Measurements from ENCODE around the gene ZDHHC18. TPM values are rescaled to one million over a fixed set of nuclear protein-coding genes. Genes with fewer than 3 reads are reported as not detected.
"Not testable (repeated sequence)": the region's sequence is repeated elsewhere in the genome, so short reads cannot be mapped to it uniquely, and the experiment has no call there.

Gene ZDHHC18
- total RNA-seq, 1 donor from 2014 or later = 30.4 TPM

GRCh38 chr1:26831546-26832248 lies 5.2 kb downstream of the ZDHHC18 start:
- Histone ChIP-seq H3K79me2 (ENCODE audit: low read depth) (peaks cover 51% of the 10 kb centered on the region), H3K4me1 (peaks cover 23% of the 10 kb centered on the region), H3K9ac (no peak overlapping the region), H3K9me3 (ENCODE audit: low read depth) (no peaks in the 10 kb centered on the region), H3F3A (ENCODE audit: low read depth) (peaks cover 23% of the 10 kb centered on the region), H3K36me3 (no peaks in the 10 kb centered on the region), H3K27me3 (no peaks in the 10 kb centered on the region), H3K27ac (no peak overlapping the region), H4K20me1 (ENCODE audit: low read depth) (peaks cover 61% of the 10 kb centered on the region), H2AFZ (replicated peaks) (no peak overlapping the region), H3K4me2 (no peak overlapping the region), H3K4me3 (no peak overlapping the region)
- DNase-seq (ENCODE audit: low spot score) = no peak
- Mint-ChIP-seq H3K4me3 (no peak overlapping the region), H3K27ac (no peak overlapping the region), H3K36me3 (peaks cover 27% of the 10 kb centered on the region), H3K27me3 (ENCODE audit: insufficient read depth, low read depth) (peaks cover 10% of the 10 kb centered on the region), H3K4me1 (peaks cover 36% of the 10 kb centered on the region), H3K9me3 (no peaks in the 10 kb centered on the region)
- TF ChIP-seq EZH2phosphoT487 (IDR thresholded peaks at IDR 0.05) = no peak
- TF ChIP-seq EZH2 (IDR thresholded peaks at IDR 0.05) = no peak
- TF ChIP-seq, protein P1, sequence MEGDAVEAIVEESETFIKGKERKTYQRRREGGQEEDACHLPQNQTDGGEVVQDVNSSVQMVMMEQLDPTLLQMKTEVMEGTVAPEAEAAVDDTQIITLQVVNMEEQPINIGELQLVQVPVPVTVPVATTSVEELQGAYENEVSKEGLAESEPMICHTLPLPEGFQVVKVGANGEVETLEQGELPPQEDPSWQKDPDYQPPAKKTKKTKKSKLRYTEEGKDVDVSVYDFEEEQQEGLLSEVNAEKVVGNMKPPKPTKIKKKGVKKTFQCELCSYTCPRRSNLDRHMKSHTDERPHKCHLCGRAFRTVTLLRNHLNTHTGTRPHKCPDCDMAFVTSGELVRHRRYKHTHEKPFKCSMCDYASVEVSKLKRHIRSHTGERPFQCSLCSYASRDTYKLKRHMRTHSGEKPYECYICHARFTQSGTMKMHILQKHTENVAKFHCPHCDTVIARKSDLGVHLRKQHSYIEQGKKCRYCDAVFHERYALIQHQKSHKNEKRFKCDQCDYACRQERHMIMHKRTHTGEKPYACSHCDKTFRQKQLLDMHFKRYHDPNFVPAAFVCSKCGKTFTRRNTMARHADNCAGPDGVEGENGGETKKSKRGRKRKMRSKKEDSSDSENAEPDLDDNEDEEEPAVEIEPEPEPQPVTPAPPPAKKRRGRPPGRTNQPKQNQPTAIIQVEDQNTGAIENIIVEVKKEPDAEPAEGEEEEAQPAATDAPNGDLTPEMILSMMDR (IDR thresholded peaks at IDR 0.05) = no peak

GRCh38 chr1:26832249-26832960 lies 5.9 kb downstream of the ZDHHC18 start:
- peaks cover 45% of the 10 kb centered on the region for H3K79me2 ChIP-seq (ENCODE audit: low read depth)
- H3K36me3 ChIP-seq = no peaks in the 10 kb centered on the region
- Mint-ChIP-seq H3K27me3 (ENCODE audit: insufficient read depth, low read depth) (peaks cover 9% of the 10 kb centered on the region), H3K4me1 (peaks cover 34% of the 10 kb centered on the region), H3K27ac (no peak overlapping the region), H3K36me3 (peaks cover 27% of the 10 kb centered on the region), H3K4me3 (no peak overlapping the region), H3K9me3 (no peaks in the 10 kb centered on the region)
- no peak overlapping the region for H2AFZ ChIP-seq (replicated peaks)
- TF ChIP-seq EZH2phosphoT487 (IDR thresholded peaks at IDR 0.05) (no peak), EZH2 (IDR thresholded peaks at IDR 0.05) (no peak)
- TF ChIP-seq, protein P1 (IDR thresholded peaks at IDR 0.05) = no peak
- H3K4me3 ChIP-seq = no peak overlapping the region
- H3K9me3 ChIP-seq (ENCODE audit: low read depth) = no peaks in the 10 kb centered on the region
- DNase-seq (ENCODE audit: low spot score) = no peak
- H3K27ac ChIP-seq = no peak overlapping the region
- peaks cover 21% of the 10 kb centered on the region for H3F3A ChIP-seq (ENCODE audit: low read depth)
- no peaks in the 10 kb centered on the region for H3K27me3 ChIP-seq
- H3K4me2 ChIP-seq = no peak overlapping the region
- H3K9ac ChIP-seq = no peak overlapping the region
- peaks cover 58% of the 10 kb centered on the region for H4K20me1 ChIP-seq (ENCODE audit: low read depth)
- H3K4me1 ChIP-seq = peaks cover 21% of the 10 kb centered on the region

DNA sequence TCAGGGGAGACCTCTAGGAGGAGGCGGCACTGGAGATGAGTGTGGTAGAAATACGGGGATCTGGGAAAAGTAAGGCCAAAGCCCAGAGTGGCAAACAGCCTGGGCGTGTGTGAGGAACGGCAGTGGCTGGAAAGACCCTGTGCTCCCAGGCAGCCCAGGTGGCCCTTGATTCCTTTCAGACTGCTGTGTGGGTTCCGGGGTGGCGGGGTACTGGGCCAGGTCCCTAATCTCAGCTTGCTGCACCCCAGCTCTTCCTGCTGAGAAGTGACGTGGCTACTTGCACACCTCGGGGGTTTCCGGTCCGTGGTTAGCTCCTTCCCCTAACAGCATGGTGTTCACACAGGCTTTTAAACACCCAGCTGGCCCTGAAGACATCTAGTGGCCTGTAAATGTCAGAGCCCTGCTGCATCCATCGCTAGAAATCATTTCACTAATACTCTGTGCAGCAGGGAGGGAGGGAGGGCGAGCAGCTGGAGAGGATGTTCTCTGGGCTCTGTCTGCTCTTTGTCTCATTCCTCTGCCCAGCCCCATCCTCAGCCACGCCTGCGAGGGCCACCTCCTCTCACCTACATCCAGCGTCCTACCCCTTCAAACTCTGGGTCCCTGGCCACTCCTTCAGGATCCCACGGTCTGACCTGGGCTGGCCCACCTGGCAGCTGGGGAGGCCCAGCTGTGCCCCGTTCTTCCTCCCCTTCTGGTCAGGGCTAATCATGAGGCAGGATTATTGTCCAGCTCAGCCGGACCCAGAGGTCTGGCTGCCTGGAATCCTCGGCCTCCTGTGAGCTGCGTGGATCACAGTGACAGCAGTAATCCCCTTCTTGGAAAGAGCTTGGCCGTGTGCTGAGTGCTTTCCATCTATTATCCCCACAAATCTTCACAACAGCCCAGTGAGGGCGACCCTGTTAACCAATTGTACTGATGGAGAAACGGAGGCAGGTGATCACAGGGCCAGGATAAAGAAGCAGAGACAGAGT lies 7.2 kb downstream of the ZDHHC18 start:
- TF ChIP-seq EZH2 (IDR thresholded peaks at IDR 0.05) (no peak), EZH2phosphoT487 (IDR thresholded peaks at IDR 0.05) (no peak)
- TF ChIP-seq, protein P1 (IDR thresholded peaks at IDR 0.05) = no peak
- H3K36me3 Mint-ChIP-seq = peaks cover 27% of the 10 kb centered on the region
- peak overlapping the region; percentile 47 for H3K4me3 Mint-ChIP-seq
- Histone ChIP-seq H3F3A (ENCODE audit: low read depth) (peaks cover 12% of the 10 kb centered on the region), H3K27ac (peak overlapping the region; percentile 41), H2AFZ (replicated peaks) (no peak overlapping the region), H3K27me3 (no peaks in the 10 kb centered on the region), H3K4me1 (peaks cover 8% of the 10 kb centered on the region), H3K9me3 (ENCODE audit: low read depth) (no peaks in the 10 kb centered on the region), H3K9ac (no peak overlapping the region), H3K4me2 (no peak overlapping the region), H3K79me2 (ENCODE audit: low read depth) (peaks cover 32% of the 10 kb centered on the region), H3K36me3 (no peaks in the 10 kb centered on the region), H4K20me1 (ENCODE audit: low read depth) (peaks cover 46% of the 10 kb centered on the region), H3K4me3 (no peak overlapping the region)
- peak; percentile 65 for DNase-seq (ENCODE audit: low spot score)
- H3K27ac Mint-ChIP-seq = peak overlapping the region; percentile 55
- peaks cover 22% of the 10 kb centered on the region for H3K4me1 Mint-ChIP-seq
- no peaks in the 10 kb centered on the region for H3K9me3 Mint-ChIP-seq
- peaks cover 2% of the 10 kb centered on the region for H3K27me3 Mint-ChIP-seq (ENCODE audit: insufficient read depth, low read depth)

DNA sequence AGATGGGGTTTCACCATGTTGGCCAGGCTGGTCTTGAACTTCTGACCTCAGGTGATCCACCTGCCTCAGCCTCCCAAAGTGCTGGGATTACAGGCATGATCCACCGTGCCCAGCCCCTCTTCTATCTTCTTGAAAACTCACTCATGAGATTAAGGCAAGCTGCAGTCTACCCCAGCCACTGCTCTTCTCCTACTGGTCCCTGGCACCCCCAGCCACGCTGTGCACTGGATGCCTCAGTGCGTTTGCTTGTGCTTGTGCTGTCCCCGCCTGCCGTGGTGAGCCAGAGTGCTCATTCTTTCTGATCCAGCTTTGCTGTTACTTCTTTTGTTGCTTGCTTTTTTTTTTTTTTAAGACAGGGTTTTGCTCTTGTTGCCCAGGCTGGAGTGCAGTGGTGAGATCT lies 11.2 kb downstream of the ZDHHC18 start:
- H3K27ac ChIP-seq; H3K36me3 ChIP-seq; H3K27ac Mint-ChIP-seq; H3K4me2 ChIP-seq; DNase-seq (ENCODE audit: low spot score); H4K20me1 ChIP-seq (ENCODE audit: low read depth); H3K4me3 Mint-ChIP-seq; H3K9me3 Mint-ChIP-seq; H3K79me2 ChIP-seq (ENCODE audit: low read depth); H3K4me1 ChIP-seq; H3K9me3 ChIP-seq (ENCODE audit: low read depth); H3K9ac ChIP-seq; H3K4me3 ChIP-seq; H3K27me3 Mint-ChIP-seq (ENCODE audit: insufficient read depth, low read depth); H3F3A ChIP-seq (ENCODE audit: low read depth); H3K27me3 ChIP-seq; H2AFZ ChIP-seq (replicated peaks): not testable (repeated sequence)
- Mint-ChIP-seq H3K4me1 (peaks cover 13% of the 10 kb centered on the region), H3K36me3 (peaks cover 28% of the 10 kb centered on the region)
